Heart left ventricle (tissue), 16 donors: ENCODE results near the gene GPC6. TPM values are rescaled to one million over a fixed set of nuclear protein-coding genes. Genes with fewer than 3 reads are reported as not detected.

Experiments
- ATAC-seq, 4 donors: fragments of 200-7000 bp; cut with Tn5 transposase; one replicate each; pipeline ENCODE4 v1.9.1; 2020 to 2022; ENCODE audit warnings: moderate library complexity in 4 of 4, mild to moderate bottlenecking in 3 of 4, moderate number of reproducible peaks in 1 of 4
- DNase-seq, 5 donors: peaks; one replicate each; pipeline ENCODE4 v3.0.0-alpha.2; 2020
- H3K27ac ChIP-seq, 12 donors: fragments of 200-600 bp; sonication (generic) in 4 of 12; one replicate each; pipeline versions ENCODE4 v1.5.0 to v1.8.0; 2016 to 2022; ENCODE audit warnings: mild to moderate bottlenecking in 2 of 12
- H3K27me3 ChIP-seq, 9 donors: fragments of 200-600 bp; sonication (generic) in 2 of 9; one replicate each; pipeline versions ENCODE4 v1.5.1 to v1.8.0; 2016 to 2022; ENCODE audit warnings: mild to moderate bottlenecking in 3 of 9
- H3K36me3 ChIP-seq, 9 donors: fragments of 200-600 bp; sonication (generic) in 2 of 9; one replicate each; pipeline versions ENCODE4 v1.5.0 to v1.8.0; 2018 to 2022; ENCODE audit warnings: mild to moderate bottlenecking in 2 of 9
- H3K4me1 ChIP-seq, 12 donors: fragments of 200-600 bp; sonication (generic) in 4 of 12; one replicate each; pipeline versions ENCODE4 v1.5.0 to v1.8.0; 2016 to 2022; ENCODE audit warnings: mild to moderate bottlenecking in 3 of 12
- H3K4me3 ChIP-seq, 12 donors: fragments of 200-600 bp; sonication (generic) in 4 of 12; one replicate each; pipeline versions ENCODE4 v1.5.0 to v1.8.0; 2017 to 2022; ENCODE audit warnings: mild to moderate bottlenecking in 9 of 12, moderate library complexity in 4 of 12
- H3K9me3 ChIP-seq, 12 donors: fragments of 200-600 bp; sonication (generic) in 4 of 12; one replicate each; pipeline versions ENCODE4 v1.5.0 to v1.8.0; 2016 to 2022; ENCODE audit warnings: mild to moderate bottlenecking in 1 of 12
- CTCF ChIP-seq, 12 donors: fragments of 200-600 bp; sonication (generic) in 4 of 12; IDR thresholded peaks; one replicate each; pipeline versions ENCODE4 v1.5.0 to v1.8.0; 2018 to 2022; ENCODE audit warnings: antibody characterized with exemption in 12 of 12, mild to moderate bottlenecking in 5 of 12
- POLR2A ChIP-seq, 2 donors: fragments of 450-650 bp; IDR thresholded peaks; one replicate each; pipeline ENCODE4 v1.6.1; 2017; ENCODE audit warnings: antibody characterized with exemption in 2 of 2, mild to moderate bottlenecking in 2 of 2, moderate library complexity in 2 of 2
- WGBS, 4 donors: extraction: QIAGEN DNeasy Blood & Tissue Kit in 2 of 4; methylation state at CpG; one replicate each; pipeline versions ENCODE4 v1.1.5 to v1.1.7; 2013 to 2018; 5-methylcytosine and 5-hydroxymethylcytosine counted together
- intact Hi-C, 10 donors: fragments of 100-400 bp; cut with DNase I; formaldehyde crosslinking; loops; one replicate each; pipeline versions ENCODE4 v1.11.1 to v1.14.2; 2022
- polyA plus RNA-seq, 2 donors: library from polyadenylated mRNA; stranded (reverse); fragments of 200-250 nt; gene quantifications; one replicate each; pipeline ENCODE4 v1.2.3, GENCODE V29; 2013
- total RNA-seq, 9 donors: library from RNA; depleted of rRNA in 2 of 9; stranded (reverse); fragments of >200 nt in 2 of 9; fragmentation: NEBNext Ultra II Directional in 3 of 9; extraction: Animal tissue kit (Norgen Biotek cat#: 25700) in 3 of 9; gene quantifications; one replicate each; pipeline versions ENCODE4 v1.1.0 to v1.2.4, GENCODE V29; 2016 to 2023
- donor health status: ischemic (EF 13 %, LVEDD 7.1; RV severe dilation, severe dysfunction).
- donor health status: healthy with polysubstance abuse.
- donor health status: DM: no; HTN: yes; CAD: no.
- donor health status: DM: no; HTN: no; CAD: no.
- donor health status: ischemic (EF 25% LVEDD 6.9; RV normal size, moderate dysfunction).
- donor health status: ischemic (EF 25% LVEDD 5.7; RV mildly dilated, moderate dysfunction).
- donor health status: healthy.
- donor health status: DM: yes; HTN: yes; CAD: no.
- donor health status: ischemic (EF 35%, LVEDD 5.7; RV mildly dilated, moderate dysfunction).
- donor health status: nonischemic (EF 11% LVEDD 7.7; RV severe dilation, severe dysfunction).
- donor health status: DM: yes; HTN: yes; CAD: no.
- donor health status: PGD.
- donor health status: ischemic (EF 29% LVEDD 5.4; RV normal size, mild dysfunction).
- donor health status: nonischemic (EF 23%, LVEDD 6.1; RV moderate dilation, normal function).

GPC6 gene
- total and polyA plus RNA-seq, 11 donors: 0.08 to 6.2 (median 2.0) TPM

GRCh38 chr13:93577105-93577504 lies 350.5 kb downstream of the GPC6 start:
- Histone ChIP-seq H3K9me3 (no peaks in the 10 kb centered on the region), H3K27ac (no peak overlapping the region), H3K36me3 (no peaks in the 10 kb centered on the region), H3K4me3 (no peak overlapping the region), H3K4me1 (no peaks in the 10 kb centered on the region), H3K27me3 (no peaks in the 10 kb centered on the region)
- intact Hi-C loops: no loop called here
- ATAC-seq (no peak), DNase-seq (no peak)
- 72 to 83% (median 74%) methylated on average over 2 of the region's 2 CpGs for WGBS, 4 donors
- TF ChIP-seq POLR2A (IDR thresholded peaks at IDR 0.05) (no peak), CTCF (IDR thresholded peaks at IDR 0.05) (no peak)

DNA sequence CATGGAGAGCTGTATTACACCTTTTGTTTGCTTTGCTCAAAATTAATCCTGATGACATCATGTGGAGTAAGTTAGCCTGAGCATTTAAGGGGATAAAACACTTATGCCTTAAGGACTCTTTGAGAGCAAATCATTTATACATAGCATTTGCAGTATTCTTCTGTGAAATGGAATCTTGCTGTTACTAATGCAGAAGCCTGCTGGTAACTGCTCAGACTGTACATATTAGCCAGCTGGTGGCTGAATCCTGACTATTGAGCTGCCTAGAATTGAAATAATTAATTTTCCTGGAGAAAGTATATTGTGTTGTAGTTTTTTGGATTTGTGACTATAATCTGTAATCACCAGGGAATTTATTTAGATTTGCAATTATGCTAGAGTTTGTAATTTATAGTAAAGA lies 363.2 kb downstream of the GPC6 start:
- Histone ChIP-seq H3K9me3 (peaks cover 0 to 4% (median 0%) of the 10 kb centered on the region in 12 donors), H3K27me3 (no peaks in the 10 kb centered on the region), H3K4me1 (no peaks in the 10 kb centered on the region), H3K27ac (no peak overlapping the region), H3K4me3 (no peak overlapping the region), H3K36me3 (no peaks in the 10 kb centered on the region)
- intact Hi-C loops: no loop called here
- ATAC-seq (no peak), DNase-seq (no peak)
- TF ChIP-seq CTCF (IDR thresholded peaks at IDR 0.05) (no peak), POLR2A (IDR thresholded peaks at IDR 0.05) (no peak)

DNA sequence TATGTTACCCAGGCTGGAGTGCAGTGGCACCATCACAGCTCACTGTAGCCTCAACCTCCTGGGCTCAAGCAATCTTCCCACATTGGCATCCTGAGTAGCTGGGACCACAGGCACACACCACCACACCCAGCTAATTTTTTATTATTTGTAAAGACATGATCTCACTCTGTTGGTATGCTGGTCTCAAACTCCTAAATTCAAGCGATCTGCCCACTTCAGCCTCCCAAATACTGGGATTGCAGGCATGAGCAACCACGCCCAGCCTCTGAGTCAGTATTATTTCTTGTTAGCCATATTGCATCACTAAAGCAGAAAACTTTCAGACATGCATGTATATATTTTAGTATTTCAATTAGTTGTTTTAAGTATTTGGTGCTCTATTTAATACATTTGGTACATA lies 376.4 kb downstream of the GPC6 start:
- Histone ChIP-seq H3K27ac (no peak overlapping the region), H3K4me3 (no peak overlapping the region), H3K4me1 (no peaks in the 10 kb centered on the region), H3K27me3 (no peaks in the 10 kb centered on the region), H3K9me3 (no peaks in the 10 kb centered on the region), H3K36me3 (no peaks in the 10 kb centered on the region)
- TF ChIP-seq POLR2A (IDR thresholded peaks at IDR 0.05) (no peak), CTCF (IDR thresholded peaks at IDR 0.05) (no peak)
- intact Hi-C loops: no loop called here
- 72 to 84% (median 75%) methylated on average over 2 of the region's 2 CpGs for WGBS, 4 donors
- DNase-seq: no peak
- peak in 1 of 4 donors; percentile 75 for ATAC-seq

GRCh38 chr13:93614776-93615175 lies 388.2 kb downstream of the GPC6 start:
- no peaks in the 10 kb centered on the region for H3K9me3 ChIP-seq
- H3K27me3 ChIP-seq: no peaks in the 10 kb centered on the region
- TF ChIP-seq POLR2A (IDR thresholded peaks at IDR 0.05) (no peak), CTCF (IDR thresholded peaks at IDR 0.05) (no peak)
- DNase-seq (no peak), ATAC-seq (no peak)
- H3K27ac ChIP-seq: no peak overlapping the region
- no peak overlapping the region for H3K4me3 ChIP-seq
- 65 to 78% (median 69%) methylated on average over 1 of the region's 1 CpG for WGBS, 4 donors
- intact Hi-C loops: no loop called here
- no peaks in the 10 kb centered on the region for H3K4me1 ChIP-seq
- H3K36me3 ChIP-seq: no peaks in the 10 kb centered on the region
